ENCODE data around the gene ZDHHC17.

ZDHHC17 gene

DNA sequence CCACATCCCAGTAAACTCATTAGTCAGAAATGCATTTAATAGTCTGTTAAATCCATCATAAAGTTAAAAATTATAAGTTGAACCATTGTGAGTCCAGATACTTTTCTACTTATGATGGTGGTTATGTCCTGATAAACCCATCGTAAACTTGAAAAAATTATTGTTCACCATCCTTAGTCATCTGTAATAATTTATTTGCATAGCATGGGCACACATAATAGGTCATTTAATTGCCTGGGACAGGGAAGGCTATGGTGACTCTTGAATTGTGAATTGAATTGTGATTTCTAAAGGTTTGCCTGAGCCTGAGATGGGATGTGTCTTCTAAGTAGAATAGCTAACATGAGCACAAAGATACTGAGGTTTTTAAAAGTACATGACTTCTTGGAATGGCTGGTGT is 21.5 kb downstream of the ZDHHC17 start:
- Histone ChIP-seq H3K4me1 (ENCODE audit: insufficient read depth, low read length) (peaks cover 8% of the 10 kb centered on the region; the same call in 1 of the 2 replicates), H3K9me3 (ENCODE audit: control insufficient read depth, insufficient read depth, low read length) (no peaks in the 10 kb centered on the region), H3K36me3 (ENCODE audit: insufficient read depth, low read length) (no peaks in the 10 kb centered on the region), H3K9ac (ENCODE audit: low read depth, low read length) (no peak overlapping the region)

DNA sequence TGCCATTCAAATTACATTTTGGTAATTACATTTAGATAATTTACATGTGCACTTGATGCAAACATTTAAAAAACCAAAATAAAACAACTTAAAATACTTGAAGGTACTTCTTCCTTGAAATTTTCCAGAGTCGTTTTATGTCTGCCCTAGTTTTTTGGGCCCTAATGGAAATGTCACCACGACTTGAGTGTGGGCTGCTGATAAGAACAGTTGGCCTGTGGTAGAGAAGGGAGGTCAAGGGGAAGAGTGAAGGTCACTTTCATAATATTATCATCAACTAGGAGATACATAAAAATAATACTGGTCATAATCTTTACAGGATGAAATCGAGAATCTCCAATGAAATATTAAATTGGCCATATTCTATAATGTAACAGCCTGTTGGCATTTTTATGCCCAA is 23.1 kb downstream of the ZDHHC17 start:
- no peak overlapping the region for H3K9ac ChIP-seq (ENCODE audit: low read depth, low read length)

DNA sequence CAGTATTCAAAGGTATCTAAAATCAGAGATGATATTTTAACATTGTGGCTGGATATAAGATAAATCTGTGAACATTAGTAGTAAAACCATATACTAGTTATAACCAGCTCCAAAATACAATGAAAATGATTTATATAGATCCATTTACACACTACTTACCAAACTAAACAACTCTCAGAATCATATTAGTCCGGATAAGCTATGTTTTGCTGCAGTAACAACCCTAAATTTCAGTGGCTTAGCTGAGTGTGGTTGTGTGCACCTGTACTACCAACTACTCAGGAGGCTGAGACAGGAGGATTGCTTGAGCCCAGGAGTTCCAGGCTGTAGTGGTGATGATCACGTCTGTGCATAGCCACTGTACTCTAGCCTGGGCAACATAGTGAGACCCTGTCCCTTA is 23.8 kb downstream of the ZDHHC17 start:
- no peaks in the 10 kb centered on the region for H3K36me3 ChIP-seq (ENCODE audit: insufficient read depth, low read length)
- H3K4me1 ChIP-seq (ENCODE audit: insufficient read depth, low read length): peaks cover 10% of the 10 kb centered on the region
- H3K9ac ChIP-seq (ENCODE audit: low read depth, low read length): no peak overlapping the region
- no peaks in the 10 kb centered on the region for H3K9me3 ChIP-seq (ENCODE audit: control insufficient read depth, insufficient read depth, low read length)

More for the DNA sequence above, 23.1 kb downstream of the ZDHHC17 start:
- Histone ChIP-seq H3K36me3 (ENCODE audit: insufficient read depth, low read length) (no peaks in the 10 kb centered on the region), H3K4me1 (ENCODE audit: insufficient read depth, low read length) (peaks cover 6% of the 10 kb centered on the region), H3K9me3 (ENCODE audit: control insufficient read depth, insufficient read depth, low read length) (no peaks in the 10 kb centered on the region)

DNA sequence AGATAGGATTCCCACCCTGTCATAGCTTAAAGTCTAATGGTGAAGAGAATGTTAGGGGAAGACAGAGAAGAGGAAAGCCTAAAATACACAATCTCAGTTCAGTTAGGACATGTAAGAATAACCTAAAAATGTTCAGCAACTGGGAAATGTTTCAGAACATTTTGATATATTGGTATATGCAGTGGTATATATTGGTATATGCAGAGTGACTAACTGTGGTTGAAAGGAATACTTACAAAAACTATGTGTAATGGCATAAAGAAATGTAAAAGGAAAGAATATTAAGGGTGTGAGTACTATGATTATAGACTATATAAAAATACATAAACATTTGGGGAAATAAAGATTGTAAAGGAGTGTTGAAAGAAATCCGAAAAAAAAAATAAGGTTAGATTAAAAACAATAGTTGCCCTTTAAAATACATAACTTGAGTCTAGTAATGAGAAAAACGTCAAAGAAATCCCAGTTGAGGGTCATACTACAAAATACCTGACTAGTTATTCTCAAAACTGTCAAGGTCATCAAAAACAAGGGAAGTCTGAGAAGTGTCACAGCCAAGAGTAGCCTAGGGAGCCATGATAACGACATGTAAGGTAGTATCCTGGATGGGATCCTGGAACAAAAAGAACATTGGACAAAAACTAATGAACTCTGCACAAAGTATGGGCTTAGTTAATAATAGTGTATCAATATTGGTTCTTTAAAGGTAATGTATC is 25.6 kb downstream of the ZDHHC17 start:
- no peak overlapping the region for H3K9ac ChIP-seq (ENCODE audit: low read depth, low read length)
- peaks cover 10% of the 10 kb centered on the region for H3K4me1 ChIP-seq (ENCODE audit: insufficient read depth, low read length)
- H3K36me3 ChIP-seq (ENCODE audit: insufficient read depth, low read length): no peaks in the 10 kb centered on the region
- no peaks in the 10 kb centered on the region for H3K9me3 ChIP-seq (ENCODE audit: control insufficient read depth, insufficient read depth, low read length)

DNA sequence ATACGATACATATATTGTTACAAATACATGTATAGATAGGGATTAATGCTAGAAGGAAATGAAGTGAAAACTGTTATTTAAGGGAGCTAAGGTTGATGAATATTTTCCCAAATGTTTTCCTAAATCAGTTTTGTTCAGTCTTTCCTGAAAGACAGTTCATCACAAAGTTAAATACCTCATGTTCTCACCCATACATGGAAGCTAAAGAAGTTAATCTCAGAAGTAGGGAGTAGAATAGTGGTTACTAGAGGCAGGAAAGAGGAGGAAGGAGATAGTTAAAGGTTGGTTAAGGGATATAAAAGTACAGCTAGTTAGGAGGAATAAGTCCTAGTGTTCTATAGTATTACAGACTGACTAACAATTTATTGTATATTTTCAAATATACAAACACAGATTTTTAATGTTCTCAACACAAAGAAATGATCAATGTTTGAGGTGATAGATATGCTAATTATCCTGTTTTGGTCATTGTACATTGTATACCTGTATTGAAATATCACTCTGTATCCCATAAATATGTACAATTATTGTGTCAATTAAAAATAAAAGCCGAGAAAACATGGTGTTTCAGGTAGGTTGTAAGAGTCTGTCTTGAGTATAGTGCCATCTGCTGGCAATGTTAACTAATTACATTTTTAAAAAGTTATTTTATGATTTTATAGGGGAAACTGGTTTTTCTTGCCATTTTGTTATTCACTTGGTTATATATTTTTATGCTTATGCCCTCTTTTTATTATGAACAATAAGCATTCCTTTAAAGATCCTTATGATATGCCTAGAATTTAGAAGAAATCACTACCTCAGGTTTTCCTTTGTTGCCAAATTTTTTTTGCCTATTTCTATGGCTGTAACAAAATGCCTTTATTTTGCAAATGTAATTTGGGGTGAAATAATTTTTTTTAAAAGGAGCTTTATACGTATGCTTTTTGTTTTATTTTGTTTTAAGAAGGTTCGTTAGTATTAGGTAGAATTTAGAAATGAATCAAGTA is 26.9 kb downstream of the ZDHHC17 start:
- no peaks in the 10 kb centered on the region for H3K36me3 ChIP-seq (ENCODE audit: insufficient read depth, low read length)
- H3K4me1 ChIP-seq (ENCODE audit: insufficient read depth, low read length): peaks cover 10% of the 10 kb centered on the region
- no peaks in the 10 kb centered on the region for H3K9me3 ChIP-seq (ENCODE audit: control insufficient read depth, insufficient read depth, low read length)
- H3K9ac ChIP-seq (ENCODE audit: low read depth, low read length): no peak overlapping the region

DNA sequence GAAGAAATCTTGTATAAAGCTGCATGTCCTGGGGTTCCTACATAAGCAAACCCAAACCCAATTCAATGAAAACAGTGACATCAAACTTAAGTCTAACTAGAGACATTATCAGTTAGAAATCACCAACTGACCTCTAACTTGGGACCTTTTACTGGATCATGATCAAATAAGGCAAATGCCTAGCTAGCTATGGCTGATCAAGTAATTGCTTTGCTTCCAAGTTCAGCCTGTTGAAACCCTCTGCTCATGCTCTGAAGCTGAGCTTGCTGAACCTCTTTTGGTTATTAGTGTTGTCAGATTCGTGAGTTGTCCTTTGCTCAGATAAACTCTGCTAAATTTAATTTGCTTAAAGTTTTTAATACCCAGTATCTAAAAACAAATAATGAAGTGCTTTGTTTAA is 28.9 kb downstream of the ZDHHC17 start:
- H3K36me3 ChIP-seq (ENCODE audit: insufficient read depth, low read length): no peaks in the 10 kb centered on the region
- no peaks in the 10 kb centered on the region for H3K9me3 ChIP-seq (ENCODE audit: control insufficient read depth, insufficient read depth, low read length)
- H3K9ac ChIP-seq (ENCODE audit: low read depth, low read length): no peak overlapping the region
- peaks cover 10% of the 10 kb centered on the region for H3K4me1 ChIP-seq (ENCODE audit: insufficient read depth, low read length)

DNA sequence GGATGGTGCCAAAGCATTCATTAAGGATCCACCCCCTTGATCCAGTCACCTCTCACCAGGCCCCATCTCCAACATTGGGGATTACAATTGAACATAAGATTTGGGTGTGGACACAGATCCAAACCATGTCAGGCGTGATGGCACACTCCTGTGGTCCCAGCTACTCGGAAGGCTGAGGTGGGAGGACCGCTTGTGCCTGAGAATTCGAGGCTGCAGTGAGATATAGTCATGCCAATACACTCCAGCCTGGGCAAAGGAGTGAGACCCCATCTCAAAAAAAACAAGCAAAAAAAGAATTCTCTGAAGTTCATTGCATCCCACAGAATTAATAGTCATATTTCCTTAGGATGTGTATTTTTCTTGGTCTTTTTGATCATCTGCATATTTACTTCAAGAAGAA is 34.9 kb downstream of the ZDHHC17 start:
- H3K9ac ChIP-seq (ENCODE audit: low read depth, low read length): no peak overlapping the region
- no peaks in the 10 kb centered on the region for H3K36me3 ChIP-seq (ENCODE audit: insufficient read depth, low read length)
- H3K9me3 ChIP-seq (ENCODE audit: control insufficient read depth, insufficient read depth, low read length): peaks cover 5% of the 10 kb centered on the region; the same call in 1 of the 2 replicates
- H3K4me1 ChIP-seq (ENCODE audit: insufficient read depth, low read length): no peaks in the 10 kb centered on the region

DNA sequence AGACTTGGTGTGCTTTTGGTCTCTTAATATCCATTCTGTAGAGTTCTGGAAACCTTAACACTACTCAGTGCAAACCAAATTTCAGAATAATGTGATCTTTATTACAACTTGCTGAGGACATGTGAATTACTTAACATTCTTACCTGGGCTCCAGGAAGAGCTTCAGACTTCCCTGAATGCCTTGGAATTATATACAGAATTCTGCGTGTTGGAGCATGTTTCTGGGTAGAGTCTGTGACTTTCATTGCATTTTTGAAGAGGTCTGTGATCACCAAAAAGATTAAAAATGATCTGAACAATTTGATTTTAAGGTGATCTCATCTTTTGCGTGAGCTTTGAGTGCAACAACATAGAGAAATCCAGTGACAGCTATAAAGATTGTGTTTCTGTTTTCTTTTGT is 35.4 kb downstream of the ZDHHC17 start:
- Histone ChIP-seq H3K36me3 (ENCODE audit: insufficient read depth, low read length) (no peaks in the 10 kb centered on the region), H3K4me1 (ENCODE audit: insufficient read depth, low read length) (no peaks in the 10 kb centered on the region), H3K9me3 (ENCODE audit: control insufficient read depth, insufficient read depth, low read length) (peaks cover 5% of the 10 kb centered on the region; the same call in 1 of the 2 replicates), H3K9ac (ENCODE audit: low read depth, low read length) (no peak overlapping the region)

DNA sequence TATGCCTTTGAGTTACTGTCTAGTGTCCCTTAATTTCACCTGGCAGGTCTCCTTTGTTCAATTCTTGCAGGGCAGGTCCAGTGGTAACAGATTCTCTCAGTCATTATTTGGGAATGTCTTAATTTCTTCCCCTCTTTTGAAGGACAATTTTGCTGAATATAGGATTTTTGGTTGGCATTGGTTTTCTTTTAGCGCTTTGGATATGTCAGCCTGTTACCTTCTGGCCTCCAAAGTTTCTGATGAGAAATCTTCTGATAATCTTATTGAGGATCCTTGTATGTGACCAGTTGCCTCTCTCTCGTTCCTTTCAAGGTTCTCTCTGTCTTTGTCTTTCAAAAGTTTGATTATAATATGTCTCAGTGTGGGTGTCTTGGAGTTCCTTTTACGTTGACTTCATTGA is 38.1 kb downstream of the ZDHHC17 start:
- H3K36me3 ChIP-seq (ENCODE audit: insufficient read depth, low read length): peaks cover 3% of the 10 kb centered on the region; the same call in 1 of the 2 replicates
- H3K9ac ChIP-seq (ENCODE audit: low read depth, low read length): no peak overlapping the region
- peaks cover 5% of the 10 kb centered on the region; the same call in 1 of the 2 replicates for H3K9me3 ChIP-seq (ENCODE audit: control insufficient read depth, insufficient read depth, low read length)
- no peaks in the 10 kb centered on the region for H3K4me1 ChIP-seq (ENCODE audit: insufficient read depth, low read length)

DNA sequence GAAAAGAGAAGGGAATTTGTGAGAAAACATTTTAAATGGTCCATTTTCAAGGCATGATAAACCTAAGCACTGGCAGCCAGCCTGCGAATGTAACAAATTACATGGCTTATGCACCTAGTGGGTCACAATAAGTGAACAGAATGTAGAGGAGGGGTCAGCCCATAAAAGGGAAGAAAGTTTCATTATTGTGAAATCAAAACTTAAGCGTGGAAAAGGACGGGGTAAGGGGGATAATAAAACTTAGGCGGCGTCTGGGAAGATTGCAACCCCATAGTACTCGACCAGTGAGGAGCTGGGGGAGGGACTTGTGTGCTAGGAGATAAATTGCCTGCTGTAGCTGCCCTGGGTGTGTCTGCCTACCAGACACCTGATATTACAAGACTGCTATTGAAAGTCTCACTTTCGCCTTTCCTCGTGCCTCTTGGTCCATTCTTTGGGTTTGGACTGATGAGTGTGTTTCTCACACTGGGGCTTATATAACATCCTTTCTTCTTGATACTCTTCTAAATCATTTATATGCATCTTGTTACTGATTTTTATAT is 40.6 kb downstream of the ZDHHC17 start:
- Histone ChIP-seq H3K9me3 (ENCODE audit: control insufficient read depth, insufficient read depth, low read length) (peaks cover 5% of the 10 kb centered on the region; the same call in 1 of the 2 replicates), H3K36me3 (ENCODE audit: insufficient read depth, low read length) (peaks cover 6% of the 10 kb centered on the region), H3K9ac (ENCODE audit: low read depth, low read length) (no peak overlapping the region), H3K4me1 (ENCODE audit: insufficient read depth, low read length) (no peaks in the 10 kb centered on the region)

DNA sequence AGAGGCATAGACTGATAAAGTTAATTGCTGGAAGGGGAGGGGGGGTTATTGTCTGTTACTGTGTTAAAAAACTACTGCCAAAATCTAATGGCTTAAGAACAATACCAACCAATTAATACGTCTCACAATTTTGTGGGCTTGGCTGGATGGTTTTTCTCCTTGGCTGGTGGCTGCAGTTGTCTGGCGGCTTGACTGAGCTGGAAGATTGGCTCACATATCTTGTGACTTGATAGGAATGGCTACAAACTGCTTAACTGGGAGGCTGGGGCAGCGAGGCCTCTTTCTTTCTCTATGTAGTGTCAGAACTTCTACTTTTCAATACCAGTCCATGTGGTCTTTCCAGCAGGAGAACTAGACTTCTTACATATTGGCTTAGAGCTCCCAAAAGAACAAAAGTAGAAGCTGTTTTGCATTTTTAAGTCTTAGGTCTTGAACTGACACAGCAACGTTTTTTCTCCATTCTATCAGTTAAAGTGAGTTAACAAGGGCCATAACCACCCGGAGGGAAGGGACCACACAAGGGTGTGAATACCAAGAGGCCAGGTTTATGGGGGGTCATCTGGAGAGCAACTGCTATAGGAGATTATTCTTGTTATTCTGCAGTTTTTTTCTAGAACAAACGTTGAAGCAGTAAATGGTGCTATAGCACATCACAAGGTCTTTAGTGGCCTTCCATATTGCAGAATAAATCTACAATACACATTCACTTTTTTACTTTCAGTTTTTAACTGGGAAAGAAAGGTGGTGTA is 46.9 kb downstream of the ZDHHC17 start:
- Histone ChIP-seq H3K9ac (ENCODE audit: low read depth, low read length) (no peak overlapping the region), H3K9me3 (ENCODE audit: control insufficient read depth, insufficient read depth, low read length) (no peaks in the 10 kb centered on the region), H3K4me1 (ENCODE audit: insufficient read depth, low read length) (no peaks in the 10 kb centered on the region), H3K36me3 (ENCODE audit: insufficient read depth, low read length) (peaks cover 9% of the 10 kb centered on the region)

DNA sequence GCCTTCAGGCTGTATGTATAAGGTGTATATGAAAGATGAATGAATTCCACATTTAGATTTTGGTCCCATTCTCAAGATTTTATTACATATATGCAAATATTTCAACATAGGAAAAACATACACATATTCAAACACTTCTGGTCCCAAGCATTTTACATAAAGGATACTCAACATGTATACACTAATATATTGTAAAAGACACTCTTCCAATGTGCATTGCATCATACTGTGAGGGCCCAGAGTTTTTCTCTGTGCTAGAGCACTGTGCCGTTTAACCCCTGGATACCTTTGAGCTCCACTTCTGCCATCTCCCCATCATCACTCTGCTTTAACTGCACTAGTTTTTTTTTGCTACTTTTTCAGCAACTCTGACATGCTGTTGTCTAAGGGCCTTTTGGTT is 48.1 kb downstream of the ZDHHC17 start:
- Histone ChIP-seq H3K9ac (ENCODE audit: low read depth, low read length) (no peak overlapping the region), H3K4me1 (ENCODE audit: insufficient read depth, low read length) (no peaks in the 10 kb centered on the region), H3K36me3 (ENCODE audit: insufficient read depth, low read length) (peaks cover 6% of the 10 kb centered on the region), H3K9me3 (ENCODE audit: control insufficient read depth, insufficient read depth, low read length) (no peaks in the 10 kb centered on the region)

DNA sequence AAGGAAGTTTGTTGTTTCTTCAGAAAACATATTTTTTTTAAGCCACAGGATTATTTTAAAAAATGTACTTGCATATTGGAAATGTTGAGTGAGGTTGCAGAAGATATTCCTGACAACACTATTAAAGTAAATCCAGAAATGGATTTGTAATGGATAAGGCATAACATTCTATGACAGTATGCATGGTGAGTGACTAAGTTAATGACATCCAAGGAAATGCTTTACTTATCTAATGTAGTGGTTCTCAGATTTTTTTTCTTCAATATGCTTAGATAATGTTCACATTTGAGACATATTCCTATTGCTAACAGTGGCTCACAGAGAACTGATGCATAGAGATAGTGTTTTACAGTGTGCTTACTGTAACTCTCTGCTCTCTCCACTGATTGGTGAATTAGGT is 49.4 kb downstream of the ZDHHC17 start:
- Histone ChIP-seq H3K4me1 (ENCODE audit: insufficient read depth, low read length) (no peaks in the 10 kb centered on the region), H3K9me3 (ENCODE audit: control insufficient read depth, insufficient read depth, low read length) (no peaks in the 10 kb centered on the region), H3K36me3 (ENCODE audit: insufficient read depth, low read length) (peaks cover 4% of the 10 kb centered on the region; the same call in 1 of the 2 replicates), H3K9ac (ENCODE audit: low read depth, low read length) (no peak overlapping the region)

DNA sequence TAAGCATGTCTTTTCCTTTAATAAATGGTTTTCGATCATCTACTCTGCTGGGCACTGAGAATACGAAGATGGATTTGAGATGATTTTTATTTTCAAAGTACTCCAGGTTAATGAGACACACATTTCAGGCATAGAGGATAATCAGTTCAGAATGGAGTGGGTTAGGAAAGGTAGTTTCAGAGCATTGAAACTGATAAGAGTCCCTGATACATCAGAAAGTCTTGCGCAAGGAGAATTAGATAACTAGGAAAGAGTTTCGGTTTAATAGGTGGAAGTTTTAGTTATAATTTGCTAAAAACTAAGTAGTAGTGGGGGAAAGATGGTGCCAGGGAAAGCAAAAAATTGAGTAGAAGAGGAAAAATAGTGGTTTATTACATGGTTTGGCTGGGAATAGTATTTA is 50.1 kb downstream of the ZDHHC17 start:
- no peak overlapping the region for H3K9ac ChIP-seq (ENCODE audit: low read depth, low read length)
- 0 out of 2 replicates have a peak, but pooled peaks cover 3% of the 10 kb centered on the region for H3K36me3 ChIP-seq (ENCODE audit: insufficient read depth, low read length)
- no peaks in the 10 kb centered on the region for H3K4me1 ChIP-seq (ENCODE audit: insufficient read depth, low read length)
- H3K9me3 ChIP-seq (ENCODE audit: control insufficient read depth, insufficient read depth, low read length): no peaks in the 10 kb centered on the region

Data from ES-I3 (cell line).